Measurements from ENCODE around the gene IFNGR1.

DNA sequence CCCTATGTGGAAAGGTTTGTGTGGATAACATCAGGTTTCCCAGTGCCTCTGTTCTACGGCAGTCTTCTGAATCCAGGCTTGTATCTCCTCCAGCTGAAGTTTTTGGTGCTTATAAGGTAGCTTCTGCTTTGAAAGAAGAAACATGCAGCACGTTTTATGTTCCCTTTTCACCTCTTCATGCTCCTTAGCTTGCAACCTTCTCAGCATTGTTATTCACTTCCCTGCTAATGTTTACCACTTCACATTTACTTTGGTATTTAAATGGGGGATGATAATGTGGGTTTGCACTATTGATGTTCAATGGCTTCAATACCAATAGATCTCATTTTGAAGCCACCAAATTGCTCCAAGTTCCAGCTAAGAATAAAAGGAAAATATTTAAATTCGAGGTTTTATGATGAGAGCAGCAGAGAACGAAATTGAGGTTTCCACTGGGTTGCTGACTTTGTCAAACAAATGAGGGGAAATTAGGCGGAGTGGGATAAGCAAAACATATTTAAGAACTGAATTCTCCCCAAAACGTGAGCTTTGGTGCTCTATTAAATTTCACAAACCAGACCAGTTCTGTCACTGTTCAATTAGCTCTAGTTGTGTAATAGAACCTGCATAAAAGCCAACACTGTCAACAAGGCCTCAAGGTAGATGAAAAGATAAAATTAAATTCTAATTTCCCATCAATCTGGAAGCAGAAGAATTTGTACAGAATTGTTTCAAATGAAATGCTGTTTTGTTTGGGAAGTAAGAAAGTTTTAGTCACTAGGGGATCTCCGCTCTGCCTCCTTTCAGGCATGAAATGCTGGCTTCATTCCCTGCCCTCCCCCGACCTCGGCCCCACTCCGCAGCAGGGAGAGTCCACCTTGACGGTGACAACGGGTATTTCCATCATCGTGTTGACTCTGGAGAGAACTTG is 47.1 kb downstream of the IFNGR1 start:
- TF ChIP-seq EZH2 (conservative IDR thresholded peaks at IDR 0.05; ENCODE audit: low read depth, low read length) = no peak
- TF ChIP-seq POLR2AphosphoS5 (IDR thresholded peaks at IDR 0.05; ENCODE audit: low read depth, low read length) = no peak
- TF ChIP-seq, protein P1, sequence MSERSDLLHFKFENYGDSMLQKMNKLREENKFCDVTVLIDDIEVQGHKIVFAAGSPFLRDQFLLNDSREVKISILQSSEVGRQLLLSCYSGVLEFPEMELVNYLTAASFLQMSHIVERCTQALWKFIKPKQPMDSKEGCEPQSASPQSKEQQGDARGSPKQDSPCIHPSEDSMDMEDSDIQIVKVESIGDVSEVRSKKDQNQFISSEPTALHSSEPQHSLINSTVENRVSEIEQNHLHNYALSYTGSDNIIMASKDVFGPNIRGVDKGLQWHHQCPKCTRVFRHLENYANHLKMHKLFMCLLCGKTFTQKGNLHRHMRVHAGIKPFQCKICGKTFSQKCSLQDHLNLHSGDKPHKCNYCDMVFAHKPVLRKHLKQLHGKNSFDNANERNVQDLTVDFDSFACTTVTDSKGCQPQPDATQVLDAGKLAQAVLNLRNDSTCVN (CRISPR knock-in tag; IDR thresholded peaks at IDR 0.05; ENCODE audit: borderline replicate concordance) = no peak
- TF ChIP-seq, protein P2, sequence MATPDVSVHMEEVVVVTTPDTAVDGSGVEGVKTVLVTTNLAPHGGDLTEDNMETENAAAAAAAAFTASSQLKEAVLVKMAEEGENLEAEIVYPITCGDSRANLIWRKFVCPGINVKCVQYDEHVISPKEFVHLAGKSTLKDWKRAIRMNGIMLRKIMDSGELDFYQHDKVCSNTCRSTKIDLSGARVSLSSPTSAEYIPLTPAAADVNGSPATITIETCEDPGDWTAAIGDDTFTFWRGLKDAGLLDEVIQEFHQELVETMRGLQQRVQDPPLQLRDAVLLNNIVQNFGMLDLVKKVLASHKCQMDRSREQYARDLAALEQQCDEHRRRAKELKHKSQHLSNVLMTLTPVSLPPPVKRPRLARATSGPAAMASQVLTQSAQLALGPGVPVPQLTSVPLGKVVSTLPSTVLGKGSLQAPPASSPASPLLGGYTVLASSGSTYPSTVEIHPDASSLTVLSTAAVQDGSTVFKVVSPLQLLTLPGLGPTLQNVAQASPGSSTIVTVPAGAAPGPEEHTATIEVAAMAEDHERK (CRISPR knock-in tag; IDR thresholded peaks at IDR 0.05; ENCODE audit: low read depth) = no peak

Measured in HepG2 (cell line).